Calu3 (cell line): ENCODE results near the gene IL20RB. TPM values are rescaled to one million over a fixed set of nuclear protein-coding genes. Genes with fewer than 3 reads are reported as not detected.

Experiments used
- Bru-seq: library from RNA; stranded (reverse); fragments of 400-500 nt; gene quantifications from one replicate; lab custom pipeline; 2021; lab: Mats Ljungman, UMichigan
- BruChase-seq, 2 experiments: library from RNA; stranded (reverse); fragments of 400-500 nt; gene quantifications; one replicate each; lab custom pipeline; 2021; lab: Mats Ljungman, UMichigan
- BruUV-seq: library from RNA; stranded (reverse); fragments of 400-500 nt; replicated peaks from 2 replicates; lab custom pipeline; 2021; lab: Mats Ljungman, UMichigan
- CTCF ChIA-PET: fragments of 300-600 bp; sonication (Branson Sonifier 250); formaldehyde crosslinking; loops from one replicate; lab custom pipeline; 2022; ENCODE audit warnings: antibody characterized with exemption; lab: Charles Lee
- DNase-seq: peaks from one replicate; pipeline ENCODE4 v3.0.0; 2022
- H3K27ac Mint-ChIP-seq: one replicate; pipeline ENCODE4 v1.8.0; 2022; ENCODE audit warnings: mixed read lengths; ENCODE audit not compliant: unreplicated experiment
- H3K27me3 Mint-ChIP-seq: one replicate; pipeline ENCODE4 v1.8.0; 2022; ENCODE audit warnings: mixed read lengths; ENCODE audit not compliant: unreplicated experiment
- H3K36me3 Mint-ChIP-seq: one replicate; pipeline ENCODE4 v1.8.0; 2022; ENCODE audit warnings: mild to moderate bottlenecking, moderate library complexity, mixed read lengths; ENCODE audit not compliant: insufficient read depth, unreplicated experiment
- H3K4me1 Mint-ChIP-seq: one replicate; pipeline ENCODE4 v1.8.0; 2022; ENCODE audit warnings: mild to moderate bottlenecking, low read depth, mixed read lengths; ENCODE audit not compliant: unreplicated experiment
- H3K4me3 Mint-ChIP-seq: one replicate; pipeline ENCODE4 v1.8.0; 2022; ENCODE audit warnings: mild to moderate bottlenecking, low read depth, moderate library complexity, mixed read lengths; ENCODE audit not compliant: unreplicated experiment
- H3K9me3 Mint-ChIP-seq: one replicate; pipeline ENCODE4 v1.8.0; 2022; ENCODE audit warnings: low read depth, mixed read lengths; ENCODE audit not compliant: unreplicated experiment
- CTCF ChIP-seq: fragments of 200-600 bp; IDR thresholded peaks from one replicate; pipeline ENCODE4 v1.8.0; 2022; ENCODE audit warnings: antibody characterized with exemption; ENCODE audit not compliant: unreplicated experiment
- intact Hi-C: fragments of 100-400 bp; cut with micrococcal nuclease; formaldehyde crosslinking; loops from one replicate; pipeline ENCODE4 v1.10.0; 2022; ENCODE audit not compliant: unreplicated experiment
- long read RNA-seq: library from polyadenylated mRNA; stranded (forward); transcript quantifications from one replicate; pipeline ENCODE4 v2.0.0, GENCODE V29; 2022
- total RNA-seq: library from RNA; stranded (reverse); gene quantifications from 2 replicates; pipeline ENCODE4 v1.2.3, GENCODE V29; 2022

The IL20RB gene, protein sequence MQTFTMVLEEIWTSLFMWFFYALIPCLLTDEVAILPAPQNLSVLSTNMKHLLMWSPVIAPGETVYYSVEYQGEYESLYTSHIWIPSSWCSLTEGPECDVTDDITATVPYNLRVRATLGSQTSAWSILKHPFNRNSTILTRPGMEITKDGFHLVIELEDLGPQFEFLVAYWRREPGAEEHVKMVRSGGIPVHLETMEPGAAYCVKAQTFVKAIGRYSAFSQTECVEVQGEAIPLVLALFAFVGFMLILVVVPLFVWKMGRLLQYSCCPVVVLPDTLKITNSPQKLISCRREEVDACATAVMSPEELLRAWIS
- total RNA-seq: 8.5 and 12.0 TPM in 2 replicates
- percentile 87 among the genes with signal in this experiment for Bru-seq, nascent RNA
- percentile 86 among the genes with signal in this experiment for BruChase-seq, experiment 1, labeled RNA remaining after a 6-hour chase
- BruChase-seq, experiment 2, labeled RNA remaining after a 2-hour chase: percentile 88 among the genes with signal in this experiment
- long read RNA-seq, partial matches to known transcripts: 1 of 6 reads
- long read RNA-seq, other reads (novel, unspliced or antisense): 4 of 6 reads

- peak within 1 kb of the TSS; percentile 89 for H3K27ac Mint-ChIP-seq
- H3K4me3 Mint-ChIP-seq: peak within 1 kb of the TSS; percentile 47
- intact Hi-C loops: loop anchor here (5.0 kb wide), 4 partner anchors 34 to 206 kb away; partner anchors contain the start of genes NCK1, SLC35G2 and STAG1
- no peaks in the 10 kb centered on the region for H3K27me3 Mint-ChIP-seq
- no TSS peak for BruUV-seq
- no peak for DNase-seq
- H3K9me3 Mint-ChIP-seq: no peaks in the 10 kb centered on the region
- H3K36me3 Mint-ChIP-seq: peaks cover 22% of the 10 kb centered on the region
- CTCF ChIA-PET: interaction anchor here (0.5 to 2.1 kb wide), 3 partner anchors 56 to 1992 kb away, joined by 3 to 7 read pairs (median 5); partner anchors contain the start of gene STAG1
- peaks cover 90% of the 10 kb centered on the region for H3K4me1 Mint-ChIP-seq
- no peak for TF ChIP-seq CTCF
These were observed at the start of gene IL20RB for GRCh38 chr3:136957751-136958288. Gene IL20RB (plus strand): TSS chr3:136957983. CDS start chr3:136958114, 131 bp downstream.

- CTCF ChIA-PET: no interaction called here
- intact Hi-C loops: no loop called here
- no peak for TF ChIP-seq CTCF
- BruUV-seq: no TSS peak
- peaks cover 55% of the 10 kb centered on the region for H3K4me1 Mint-ChIP-seq
- no peak for DNase-seq
- H3K9me3 Mint-ChIP-seq: peaks cover 10% of the 10 kb centered on the region
- peaks cover 23% of the 10 kb centered on the region for H3K36me3 Mint-ChIP-seq
- H3K27ac Mint-ChIP-seq: peak overlapping the region; percentile 92
- H3K27me3 Mint-ChIP-seq: no peaks in the 10 kb centered on the region
- peak overlapping the region; percentile 39 for H3K4me3 Mint-ChIP-seq
These were observed 49.5 kb upstream of the IL20RB start for GRCh38 chr3:136908297-136908696.

- DNase-seq: no peak
- intact Hi-C loops: no loop called here
- CTCF ChIA-PET: no interaction called here
- BruUV-seq: no TSS peak
- H3K9me3 Mint-ChIP-seq: peaks cover 7% of the 10 kb centered on the region
- H3K36me3 Mint-ChIP-seq: peaks cover 16% of the 10 kb centered on the region
- peaks cover 53% of the 10 kb centered on the region for H3K4me1 Mint-ChIP-seq
- no peaks in the 10 kb centered on the region for H3K27me3 Mint-ChIP-seq
- peak overlapping the region; percentile 92 for H3K27ac Mint-ChIP-seq
- no peak for TF ChIP-seq CTCF
- peak overlapping the region; percentile 39 for H3K4me3 Mint-ChIP-seq
These were observed 48.6 kb upstream of the IL20RB start for GRCh38 chr3:136909187-136909586.

DNA sequence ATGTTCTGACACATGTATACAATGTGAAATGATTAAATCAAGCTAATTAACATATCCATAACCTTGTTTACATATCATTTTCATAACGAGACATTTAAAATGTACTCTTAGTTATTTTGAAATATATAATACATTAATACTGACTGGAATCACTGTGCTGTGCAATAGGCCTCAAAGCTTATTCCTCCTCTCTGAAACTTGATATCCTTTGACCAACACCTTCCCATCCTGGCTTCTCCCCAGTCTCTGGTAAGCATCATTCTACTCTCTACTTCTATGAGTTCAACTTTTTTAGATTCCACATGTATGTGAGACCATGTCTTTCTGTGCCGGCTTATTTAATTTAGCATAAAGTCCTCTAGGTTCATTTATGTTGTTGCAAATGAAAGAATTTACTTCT is 47.1 kb upstream of the IL20RB start:
- H3K4me3 Mint-ChIP-seq: no peak overlapping the region
- peaks cover 15% of the 10 kb centered on the region for H3K36me3 Mint-ChIP-seq
- no peak overlapping the region for H3K27ac Mint-ChIP-seq
- intact Hi-C loops: no loop called here
- peaks cover 7% of the 10 kb centered on the region for H3K9me3 Mint-ChIP-seq
- BruUV-seq: no TSS peak
- TF ChIP-seq CTCF: no peak
- no peaks in the 10 kb centered on the region for H3K27me3 Mint-ChIP-seq
- DNase-seq: no peak
- peaks cover 55% of the 10 kb centered on the region for H3K4me1 Mint-ChIP-seq
- CTCF ChIA-PET: interaction anchor here (1.1 kb wide), 1 partner anchor 158 kb away, joined by 3 read pairs; the partner anchor contains the start of gene STAG1
